ENCODE data around the gene HDGFL2. TPM values are rescaled to one million over a fixed set of nuclear protein-coding genes. Genes with fewer than 3 reads are reported as not detected.
"Not testable (repeated sequence)": the region's sequence is repeated elsewhere in the genome, so short reads cannot be mapped to it uniquely, and the experiment has no call there.

The HDGFL2 gene
- total and polyA plus RNA-seq, 4 donors: 23.5 to 91.2 (median 64.4) TPM

DNA sequence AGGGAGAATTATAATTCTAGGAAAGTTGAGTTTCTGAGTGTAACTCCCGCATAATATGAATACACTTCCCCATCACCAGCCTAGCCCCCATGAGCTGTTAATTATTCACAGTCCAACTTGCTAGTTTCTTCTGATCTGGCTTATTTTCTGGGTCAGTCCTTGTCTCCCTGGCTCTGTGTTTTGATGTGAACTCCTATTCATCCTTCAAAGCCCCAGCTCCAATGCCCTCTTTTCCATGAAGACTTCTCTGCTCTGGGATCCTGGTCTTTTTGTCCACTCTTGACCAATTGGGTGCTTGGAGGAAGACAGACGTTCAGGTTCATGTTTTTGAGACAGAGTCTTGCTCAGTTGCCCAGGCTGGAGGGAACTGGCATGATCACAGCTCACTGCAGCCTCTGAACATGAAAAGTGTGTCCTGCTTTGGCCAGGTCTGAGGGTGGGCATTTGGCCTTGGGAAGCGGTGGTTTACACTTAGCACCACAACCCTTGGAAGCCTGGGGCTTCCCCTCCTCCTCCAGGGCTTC is 67.1 kb downstream of the HDGFL2 start:
- WGBS (ENCODE audit: insufficient coverage): 92% methylated on average over 2 of the region's 3 CpGs
- peaks cover 21% of the 10 kb centered on the region for H3K4me1 ChIP-seq (ENCODE audit: control insufficient read depth, insufficient read depth, low read length)
- H3K4me3 ChIP-seq (ENCODE audit: low read depth, low read length): no peak overlapping the region
- DNase-seq (ENCODE audit: low read depth in 4 of 6, low spot score in 6 of 6): no peak
- H3K36me3 ChIP-seq (ENCODE audit: control insufficient read depth, insufficient read depth, low read length): peaks cover 17% of the 10 kb centered on the region
- no peak overlapping the region for H3K27ac ChIP-seq (ENCODE audit: low read depth, low read length)
- H3K27me3 ChIP-seq (ENCODE audit: control insufficient read depth, insufficient read depth, low read length): no peaks in the 10 kb centered on the region
- no peaks in the 10 kb centered on the region for H3K9me3 ChIP-seq (ENCODE audit: control insufficient read depth, insufficient read depth, low read length)

DNA sequence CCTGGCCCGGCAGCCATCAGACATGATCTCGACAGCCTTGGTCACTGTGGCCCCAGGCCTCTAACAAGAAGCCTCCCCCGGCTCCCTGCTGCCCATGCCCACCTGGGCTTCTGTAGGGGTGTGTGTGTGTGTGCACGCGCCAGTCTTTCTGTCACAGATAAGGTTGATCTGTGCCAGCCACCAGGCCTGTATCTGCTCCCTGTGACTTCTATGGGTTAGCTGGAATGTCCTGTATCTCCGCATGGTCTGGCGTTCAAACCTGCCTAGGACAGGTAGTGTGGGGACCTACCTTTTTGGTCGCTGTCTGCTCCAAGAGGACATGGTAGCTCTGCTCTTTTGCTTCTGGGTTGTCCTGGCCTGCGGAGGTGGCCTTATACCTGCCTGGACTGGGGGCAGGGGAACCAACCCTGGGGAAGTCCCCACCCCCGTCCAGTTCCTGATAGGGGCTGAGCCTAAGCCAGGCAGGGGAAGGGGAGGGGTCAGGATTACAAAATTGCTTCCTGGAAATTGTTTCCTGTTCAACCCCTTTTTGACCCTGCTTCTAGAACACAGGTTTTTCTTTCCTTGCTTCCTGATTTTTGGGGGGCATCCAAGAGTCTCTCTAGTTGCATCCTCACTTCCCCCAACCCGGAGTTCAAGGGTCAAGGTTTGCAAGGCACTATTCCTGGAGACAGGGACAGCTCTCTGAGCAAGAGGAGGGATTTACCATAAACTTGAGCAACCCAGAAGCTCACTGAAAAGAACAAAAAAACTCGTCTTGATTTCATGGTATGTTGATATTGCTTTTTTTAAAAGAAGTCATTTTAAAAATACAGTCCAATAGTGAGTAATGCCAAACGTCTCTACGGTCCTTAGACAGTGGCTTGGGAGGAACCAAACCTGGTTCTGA is 67.8 kb downstream of the HDGFL2 start, which contains the start of gene LRG1:
TSS of gene LRG1 (minus strand) at position 344 of the 889 bp plus-strand sequence. CDS start at position 321, 23 bp downstream.
- no peaks in the 10 kb centered on the region for H3K9me3 ChIP-seq (ENCODE audit: control insufficient read depth, insufficient read depth, low read length)
- no peak for DNase-seq (ENCODE audit: low read depth in 4 of 6, low spot score in 6 of 6)
- no peak within 1 kb of the TSS for H3K27ac ChIP-seq (ENCODE audit: low read depth, low read length)
- H3K4me1 ChIP-seq (ENCODE audit: control insufficient read depth, insufficient read depth, low read length): peaks cover 14% of the 10 kb centered on the region
- H3K27me3 ChIP-seq (ENCODE audit: control insufficient read depth, insufficient read depth, low read length): no peaks in the 10 kb centered on the region
- WGBS (ENCODE audit: insufficient coverage): 72% methylated on average over 9 of the region's 14 CpGs
- H3K36me3 ChIP-seq (ENCODE audit: control insufficient read depth, insufficient read depth, low read length): peaks cover 22% of the 10 kb centered on the region
- H3K4me3 ChIP-seq (ENCODE audit: low read depth, low read length): no peak within 1 kb of the TSS

DNA sequence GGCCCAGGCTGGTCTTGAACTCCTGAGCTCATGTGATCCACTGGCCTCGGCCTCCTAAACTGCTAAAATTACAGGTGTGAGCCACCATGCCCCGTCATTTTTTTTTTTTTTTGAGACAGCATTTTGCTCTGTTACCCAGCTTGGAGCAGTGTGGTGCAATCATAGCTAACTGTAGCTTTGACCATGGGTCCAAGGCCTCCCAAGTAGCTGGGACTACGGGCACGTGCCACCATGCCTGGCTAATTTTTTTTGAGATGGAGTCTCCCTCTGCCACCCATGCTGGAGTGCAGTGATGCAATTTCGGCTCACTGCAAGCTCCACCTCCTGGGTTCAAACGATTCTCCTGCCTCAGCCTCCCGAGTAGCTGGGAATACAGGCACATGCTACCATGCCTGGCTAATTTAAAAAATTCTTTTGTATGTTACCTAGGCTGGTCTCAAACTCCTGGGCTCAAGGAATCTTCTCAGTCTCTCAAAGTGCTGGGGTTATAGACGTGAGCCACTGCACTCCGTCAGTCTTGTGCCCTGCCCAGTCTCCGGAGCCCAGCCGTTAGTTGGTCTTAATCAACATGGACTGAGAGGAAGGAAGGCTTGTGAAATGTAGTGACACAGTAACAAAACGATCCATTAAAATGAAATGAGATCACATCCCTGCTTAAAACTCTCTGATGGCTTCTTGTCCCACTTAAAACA is 69.2 kb downstream of the HDGFL2 start:
- no peaks in the 10 kb centered on the region for H3K9me3 ChIP-seq (ENCODE audit: control insufficient read depth, insufficient read depth, low read length)
- no peak overlapping the region for H3K27ac ChIP-seq (ENCODE audit: low read depth, low read length)
- no peak overlapping the region for H3K4me3 ChIP-seq (ENCODE audit: low read depth, low read length)
- WGBS (ENCODE audit: insufficient coverage): 81% methylated on average over 9 of the region's 12 CpGs
- H3K36me3 ChIP-seq (ENCODE audit: control insufficient read depth, insufficient read depth, low read length): peaks cover 32% of the 10 kb centered on the region
- no peaks in the 10 kb centered on the region for H3K27me3 ChIP-seq (ENCODE audit: control insufficient read depth, insufficient read depth, low read length)
- no peak for DNase-seq (ENCODE audit: low read depth in 4 of 6, low spot score in 6 of 6)
- H3K4me1 ChIP-seq (ENCODE audit: control insufficient read depth, insufficient read depth, low read length): peaks cover under 1% of the 10 kb centered on the region

DNA sequence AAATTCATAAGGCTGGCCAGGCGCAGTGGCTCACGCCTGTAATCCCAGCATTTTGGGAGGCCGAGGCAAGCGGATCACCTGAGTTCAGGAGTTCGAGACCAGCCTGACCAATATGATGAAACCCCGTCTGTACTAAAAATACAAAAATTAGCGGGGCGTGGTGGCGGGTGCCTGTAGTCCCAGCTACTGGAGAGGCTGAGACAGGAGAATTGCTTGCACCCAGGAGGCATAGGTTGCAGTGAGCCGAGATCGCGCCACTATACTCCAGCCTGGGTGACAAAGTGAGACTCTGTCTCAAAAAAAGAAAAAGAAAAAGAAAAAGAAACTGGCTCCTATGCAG is 69.7 kb downstream of the HDGFL2 start:
- not testable (repeated sequence) for DNase-seq (ENCODE audit: low read depth in 4 of 6, low spot score in 6 of 6); H3K27me3 ChIP-seq (ENCODE audit: control insufficient read depth, insufficient read depth, low read length); H3K4me1 ChIP-seq (ENCODE audit: control insufficient read depth, insufficient read depth, low read length); H3K27ac ChIP-seq (ENCODE audit: low read depth, low read length); H3K9me3 ChIP-seq (ENCODE audit: control insufficient read depth, insufficient read depth, low read length); H3K4me3 ChIP-seq (ENCODE audit: low read depth, low read length)
- WGBS (ENCODE audit: insufficient coverage): 96% methylated on average over 11 of the region's 12 CpGs
- peaks cover 34% of the 10 kb centered on the region for H3K36me3 ChIP-seq (ENCODE audit: control insufficient read depth, insufficient read depth, low read length)

DNA sequence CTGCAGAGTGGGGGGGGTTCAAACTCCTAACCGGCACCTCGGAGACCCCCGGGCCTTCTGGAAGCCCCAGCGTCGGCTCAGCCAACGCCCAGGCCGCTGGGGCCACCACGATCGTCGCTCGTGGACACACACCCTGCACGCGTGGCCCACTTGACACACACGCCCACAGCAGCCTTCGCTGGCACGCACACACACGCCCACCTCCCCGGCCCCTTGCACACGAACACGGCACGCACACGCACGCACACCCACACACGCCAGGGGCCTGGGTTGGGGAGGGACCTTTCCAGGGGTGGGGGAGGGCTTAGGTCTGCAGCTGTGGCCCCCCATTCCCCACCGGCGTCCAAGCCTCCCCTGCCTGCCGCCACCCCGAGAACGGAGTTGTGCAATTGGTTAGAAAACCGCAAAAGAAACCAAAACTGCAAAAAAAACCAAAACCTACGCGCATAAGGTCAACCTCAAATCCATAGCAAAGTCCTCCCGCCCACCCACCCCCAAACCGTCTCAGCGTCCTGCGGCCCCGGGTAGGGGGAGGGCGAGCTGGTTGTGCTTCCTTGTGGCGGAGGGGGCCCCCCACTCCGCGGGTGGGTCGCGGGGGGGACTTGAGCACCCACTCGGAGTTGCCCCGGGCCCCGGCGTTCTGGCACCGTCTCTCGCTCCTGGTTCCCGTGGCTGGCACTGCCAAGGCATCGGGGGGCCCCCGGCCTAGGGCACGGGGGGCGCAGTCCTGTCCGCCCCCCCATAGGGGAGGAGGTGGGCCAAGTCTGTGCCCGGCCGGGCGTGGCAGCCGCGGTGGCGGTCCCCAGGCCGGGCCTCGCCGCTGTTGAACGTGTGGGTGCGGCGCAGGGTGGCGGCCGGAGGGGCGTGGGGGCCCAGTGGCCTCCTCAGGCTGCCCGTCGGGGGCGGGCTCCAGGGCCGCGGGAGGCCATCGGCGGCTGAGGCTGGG is 71.1 kb downstream of the HDGFL2 start:
- no peaks in the 10 kb centered on the region for H3K9me3 ChIP-seq (ENCODE audit: control insufficient read depth, insufficient read depth, low read length)
- H3K27ac ChIP-seq (ENCODE audit: low read depth, low read length): no peak overlapping the region
- H3K36me3 ChIP-seq (ENCODE audit: control insufficient read depth, insufficient read depth, low read length): peaks cover 48% of the 10 kb centered on the region
- no peaks in the 10 kb centered on the region for H3K4me1 ChIP-seq (ENCODE audit: control insufficient read depth, insufficient read depth, low read length)
- WGBS (ENCODE audit: insufficient coverage): 89% methylated on average over 54 of the region's 77 CpGs
- H3K4me3 ChIP-seq (ENCODE audit: low read depth, low read length): no peak overlapping the region
- no peaks in the 10 kb centered on the region for H3K27me3 ChIP-seq (ENCODE audit: control insufficient read depth, insufficient read depth, low read length)
- DNase-seq (ENCODE audit: low read depth in 4 of 6, low spot score in 6 of 6): no peak

DNA sequence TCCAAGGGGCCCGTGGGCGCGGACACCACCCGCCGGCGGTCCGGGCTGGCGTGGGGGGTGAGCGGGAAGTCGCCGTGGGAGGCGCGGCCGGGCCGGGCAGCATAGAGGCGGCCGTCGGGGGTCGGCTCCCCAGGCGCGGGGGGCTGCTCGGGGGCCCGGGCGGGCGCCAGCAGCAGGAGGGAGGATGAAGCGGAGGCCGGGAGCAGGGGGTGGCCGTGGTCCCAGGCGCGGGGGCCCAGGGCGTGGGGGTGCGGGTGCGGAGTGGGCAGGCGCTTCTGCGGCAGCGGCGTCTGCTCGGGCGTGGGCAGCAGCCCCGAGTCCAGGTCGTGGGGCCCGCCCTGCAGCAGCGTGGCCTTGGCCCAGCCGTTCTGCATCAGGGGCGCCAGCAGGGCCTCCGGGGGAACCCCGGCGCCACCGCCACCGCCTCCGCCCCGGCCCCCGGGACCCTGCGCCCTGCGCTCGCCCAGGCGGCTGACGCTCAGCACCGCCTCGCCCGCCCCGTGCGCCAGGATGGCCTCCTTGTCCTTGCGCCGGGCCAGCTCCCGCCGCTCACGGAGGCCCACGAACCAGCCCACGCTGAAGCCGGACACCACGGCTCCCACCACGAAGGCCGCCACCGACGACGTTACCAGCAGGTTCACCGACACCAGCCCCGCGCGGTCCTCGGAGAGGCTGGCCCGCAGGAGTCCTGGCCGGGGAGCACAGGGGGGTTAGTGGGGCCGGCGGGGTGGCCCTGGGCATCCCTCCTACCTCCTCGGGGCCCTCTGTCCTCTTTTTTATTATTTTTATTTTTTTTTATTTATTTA is 71.9 kb downstream of the HDGFL2 start:
- H3K4me3 ChIP-seq (ENCODE audit: low read depth, low read length): no peak overlapping the region
- H3K36me3 ChIP-seq (ENCODE audit: control insufficient read depth, insufficient read depth, low read length): peaks cover 53% of the 10 kb centered on the region
- no peaks in the 10 kb centered on the region for H3K4me1 ChIP-seq (ENCODE audit: control insufficient read depth, insufficient read depth, low read length)
- no peaks in the 10 kb centered on the region for H3K27me3 ChIP-seq (ENCODE audit: control insufficient read depth, insufficient read depth, low read length)
- H3K27ac ChIP-seq (ENCODE audit: low read depth, low read length): no peak overlapping the region
- H3K9me3 ChIP-seq (ENCODE audit: control insufficient read depth, insufficient read depth, low read length): no peaks in the 10 kb centered on the region
- DNase-seq (ENCODE audit: low read depth in 4 of 6, low spot score in 6 of 6): no peak
- 93% methylated on average over 84 of the region's 87 CpGs for WGBS (ENCODE audit: insufficient coverage)

DNA sequence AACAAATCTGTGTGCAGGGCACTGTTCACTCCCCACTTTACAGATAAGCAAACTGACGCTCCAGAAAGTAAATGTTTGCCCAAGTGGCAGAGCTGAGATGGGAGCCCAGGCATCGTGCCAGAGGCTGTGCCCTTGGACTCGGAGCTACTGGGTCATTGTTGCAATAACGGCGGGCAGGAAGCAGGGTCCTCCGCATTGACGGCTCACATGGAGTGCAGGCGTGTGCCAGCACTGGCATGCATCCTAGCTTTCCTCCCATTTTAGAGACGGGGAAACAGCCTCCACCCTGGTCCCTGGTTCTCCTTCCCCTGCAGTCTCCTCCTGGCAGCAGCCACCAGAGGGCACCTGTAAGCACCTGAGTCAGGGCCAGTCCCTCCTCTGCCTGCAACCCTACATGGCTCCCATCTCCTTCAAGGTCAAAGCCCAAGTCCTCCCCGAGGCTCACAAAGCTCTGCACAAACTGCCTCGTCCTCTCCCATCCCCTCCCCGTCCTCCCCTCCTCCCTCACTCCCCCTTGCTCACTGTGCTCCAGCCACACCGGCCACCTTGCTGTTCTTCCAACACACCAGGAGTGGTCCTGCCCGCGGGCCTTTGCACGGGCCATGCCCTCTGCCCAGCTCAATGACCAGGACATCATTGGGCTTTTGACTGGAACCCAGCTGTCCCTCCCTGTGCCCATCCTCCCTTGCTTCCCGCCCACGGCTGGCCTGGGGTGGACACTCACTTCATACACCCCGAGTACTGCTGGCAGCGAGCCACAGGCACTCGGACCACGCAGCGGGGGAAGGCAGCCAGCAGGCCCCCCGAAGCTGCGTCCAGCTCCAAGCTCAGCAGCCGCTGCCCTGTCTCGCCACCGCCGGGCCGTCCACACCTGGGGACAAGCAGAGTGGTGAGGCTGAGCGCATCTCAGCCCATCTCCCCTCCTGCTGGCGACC is 75.5 kb downstream of the HDGFL2 start:
- peak in 1 of 6 donors; percentile 14 for DNase-seq (ENCODE audit: low read depth in 4 of 6, low spot score in 6 of 6)
- no peak overlapping the region for H3K4me3 ChIP-seq (ENCODE audit: low read depth, low read length)
- H3K4me1 ChIP-seq (ENCODE audit: control insufficient read depth, insufficient read depth, low read length): no peaks in the 10 kb centered on the region
- H3K36me3 ChIP-seq (ENCODE audit: control insufficient read depth, insufficient read depth, low read length): peaks cover 80% of the 10 kb centered on the region
- WGBS (ENCODE audit: insufficient coverage): 74% methylated on average over 31 of the region's 32 CpGs
- no peak overlapping the region for H3K27ac ChIP-seq (ENCODE audit: low read depth, low read length)
- H3K27me3 ChIP-seq (ENCODE audit: control insufficient read depth, insufficient read depth, low read length): no peaks in the 10 kb centered on the region
- no peaks in the 10 kb centered on the region for H3K9me3 ChIP-seq (ENCODE audit: control insufficient read depth, insufficient read depth, low read length)

DNA sequence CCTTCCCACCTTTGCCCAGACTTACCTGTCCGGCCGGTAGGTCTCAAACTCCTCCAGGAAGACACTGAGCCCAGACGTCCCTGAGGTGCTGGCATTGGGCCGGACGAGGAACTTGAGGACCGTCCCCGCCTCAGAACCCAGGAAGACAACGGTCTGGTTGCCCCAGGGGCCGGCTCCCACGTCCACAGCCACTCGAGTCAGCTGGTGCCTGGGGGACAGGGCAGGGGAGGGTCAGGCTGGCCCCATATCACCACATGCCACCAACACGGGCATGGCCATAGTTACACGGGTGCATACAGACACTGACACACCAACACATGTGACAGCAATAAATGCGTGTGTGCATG is 76.1 kb downstream of the HDGFL2 start:
- Histone ChIP-seq H3K4me3 (ENCODE audit: low read depth, low read length) (no peak overlapping the region), H3K27ac (ENCODE audit: low read depth, low read length) (no peak overlapping the region), H3K36me3 (ENCODE audit: control insufficient read depth, insufficient read depth, low read length) (peaks cover 80% of the 10 kb centered on the region), H3K27me3 (ENCODE audit: control insufficient read depth, insufficient read depth, low read length) (no peaks in the 10 kb centered on the region), H3K9me3 (ENCODE audit: control insufficient read depth, insufficient read depth, low read length) (no peaks in the 10 kb centered on the region), H3K4me1 (ENCODE audit: control insufficient read depth, insufficient read depth, low read length) (no peaks in the 10 kb centered on the region)
- 83% methylated on average over 14 of the region's 14 CpGs for WGBS (ENCODE audit: insufficient coverage)
- no peak for DNase-seq (ENCODE audit: low read depth in 4 of 6, low spot score in 6 of 6)

Measured in spinal cord (tissue), 10 donors.